Heart left ventricle (tissue), 16 donors: ENCODE results near the gene QRICH1. TPM values are rescaled to one million over a fixed set of nuclear protein-coding genes. Genes with fewer than 3 reads are reported as not detected.

Experiments used
- ATAC-seq, 4 donors: fragments of 200-7000 bp; cut with Tn5 transposase; one replicate each; pipeline ENCODE4 v1.9.1; 2020 to 2022; ENCODE audit warnings: moderate library complexity in 4 of 4, mild to moderate bottlenecking in 3 of 4, moderate number of reproducible peaks in 1 of 4
- DNase-seq, 5 donors: peaks; one replicate each; pipeline ENCODE4 v3.0.0-alpha.2; 2020
- H3K27ac ChIP-seq, 12 donors: fragments of 200-600 bp; sonication (generic) in 4 of 12; one replicate each; pipeline versions ENCODE4 v1.5.0 to v1.8.0; 2016 to 2022; ENCODE audit warnings: mild to moderate bottlenecking in 2 of 12
- H3K27me3 ChIP-seq, 9 donors: fragments of 200-600 bp; sonication (generic) in 2 of 9; one replicate each; pipeline versions ENCODE4 v1.5.1 to v1.8.0; 2016 to 2022; ENCODE audit warnings: mild to moderate bottlenecking in 3 of 9
- H3K36me3 ChIP-seq, 9 donors: fragments of 200-600 bp; sonication (generic) in 2 of 9; one replicate each; pipeline versions ENCODE4 v1.5.0 to v1.8.0; 2018 to 2022; ENCODE audit warnings: mild to moderate bottlenecking in 2 of 9
- H3K4me1 ChIP-seq, 12 donors: fragments of 200-600 bp; sonication (generic) in 4 of 12; one replicate each; pipeline versions ENCODE4 v1.5.0 to v1.8.0; 2016 to 2022; ENCODE audit warnings: mild to moderate bottlenecking in 3 of 12
- H3K4me3 ChIP-seq, 12 donors: fragments of 200-600 bp; sonication (generic) in 4 of 12; one replicate each; pipeline versions ENCODE4 v1.5.0 to v1.8.0; 2017 to 2022; ENCODE audit warnings: mild to moderate bottlenecking in 9 of 12, moderate library complexity in 4 of 12
- H3K9me3 ChIP-seq, 12 donors: fragments of 200-600 bp; sonication (generic) in 4 of 12; one replicate each; pipeline versions ENCODE4 v1.5.0 to v1.8.0; 2016 to 2022; ENCODE audit warnings: mild to moderate bottlenecking in 1 of 12
- CTCF ChIP-seq, 12 donors: fragments of 200-600 bp; sonication (generic) in 4 of 12; IDR thresholded peaks; one replicate each; pipeline versions ENCODE4 v1.5.0 to v1.8.0; 2018 to 2022; ENCODE audit warnings: antibody characterized with exemption in 12 of 12, mild to moderate bottlenecking in 5 of 12
- POLR2A ChIP-seq, 2 donors: fragments of 450-650 bp; IDR thresholded peaks; one replicate each; pipeline ENCODE4 v1.6.1; 2017; ENCODE audit warnings: antibody characterized with exemption in 2 of 2, mild to moderate bottlenecking in 2 of 2, moderate library complexity in 2 of 2
- WGBS, 4 donors: extraction: QIAGEN DNeasy Blood & Tissue Kit in 2 of 4; methylation state at CpG; one replicate each; pipeline versions ENCODE4 v1.1.5 to v1.1.7; 2013 to 2018; 5-methylcytosine and 5-hydroxymethylcytosine counted together
- intact Hi-C, 10 donors: fragments of 100-400 bp; cut with DNase I; formaldehyde crosslinking; loops; one replicate each; pipeline versions ENCODE4 v1.11.1 to v1.14.2; 2022
- polyA plus RNA-seq, 2 donors: library from polyadenylated mRNA; stranded (reverse); fragments of 200-250 nt; gene quantifications; one replicate each; pipeline ENCODE4 v1.2.3, GENCODE V29; 2013
- total RNA-seq, 9 donors: library from RNA; depleted of rRNA in 2 of 9; stranded (reverse); fragments of >200 nt in 2 of 9; fragmentation: NEBNext Ultra II Directional in 3 of 9; extraction: Animal tissue kit (Norgen Biotek cat#: 25700) in 3 of 9; gene quantifications; one replicate each; pipeline versions ENCODE4 v1.1.0 to v1.2.4, GENCODE V29; 2016 to 2023
- donor health status: ischemic (EF 13 %, LVEDD 7.1; RV severe dilation, severe dysfunction).
- donor health status: healthy with polysubstance abuse.
- donor health status: DM: no; HTN: yes; CAD: no.
- donor health status: DM: no; HTN: no; CAD: no.
- donor health status: ischemic (EF 25% LVEDD 6.9; RV normal size, moderate dysfunction).
- donor health status: ischemic (EF 25% LVEDD 5.7; RV mildly dilated, moderate dysfunction).
- donor health status: healthy.
- donor health status: DM: yes; HTN: yes; CAD: no.
- donor health status: ischemic (EF 35%, LVEDD 5.7; RV mildly dilated, moderate dysfunction).
- donor health status: nonischemic (EF 11% LVEDD 7.7; RV severe dilation, severe dysfunction).
- donor health status: DM: yes; HTN: yes; CAD: no.
- donor health status: PGD.
- donor health status: ischemic (EF 29% LVEDD 5.4; RV normal size, mild dysfunction).
- donor health status: nonischemic (EF 23%, LVEDD 6.1; RV moderate dilation, normal function).

The QRICH1 gene
- total and polyA plus RNA-seq, 11 donors = 20.0 to 91.6 (median 54.9) TPM

DNA sequence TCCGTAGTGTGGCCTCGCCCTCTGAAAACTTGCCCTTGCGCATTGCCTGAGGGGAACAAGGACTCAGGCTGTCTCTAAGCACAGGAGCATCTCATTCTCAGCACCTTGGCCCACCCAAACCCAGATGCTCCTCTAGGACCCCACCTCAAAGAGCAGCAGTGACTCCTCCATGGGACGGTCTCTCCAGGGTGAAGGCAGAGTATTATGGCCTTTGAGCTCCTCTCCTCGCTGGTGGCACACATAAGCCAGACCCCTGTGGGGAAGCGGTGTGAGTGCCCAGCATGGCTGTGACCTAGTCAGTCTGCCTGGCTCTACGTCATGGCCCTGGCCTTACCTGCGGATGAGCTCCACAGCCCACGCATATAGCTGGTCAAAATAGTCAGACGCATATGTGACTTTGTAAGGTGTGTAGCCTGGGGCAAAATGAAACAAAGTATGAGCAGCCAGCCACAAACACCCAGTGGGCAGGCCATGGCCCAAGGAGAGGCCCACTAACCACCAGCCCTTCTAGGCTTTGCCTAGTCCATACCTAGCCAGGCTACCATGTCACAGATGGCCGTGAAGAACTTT is 6.3 kb upstream of the QRICH1 start:
- Histone ChIP-seq H3K4me3 (no peak overlapping the region), H3K27me3 (no peaks in the 10 kb centered on the region), H3K36me3 (peaks cover 0 to 80% (median 68%) of the 10 kb centered on the region in 9 donors), H3K9me3 (no peaks in the 10 kb centered on the region), H3K27ac (no peak overlapping the region), H3K4me1 (peaks cover 8 to 31% (median 16%) of the 10 kb centered on the region in 12 donors)
- no peak for TF ChIP-seq POLR2A (IDR thresholded peaks at IDR 0.05)
- TF ChIP-seq CTCF (IDR thresholded peaks at IDR 0.05) = no peak
- DNase-seq (no peak), ATAC-seq (no peak)
- 91 to 94% (median 92%) methylated on average over 10 to 11 of the region's 11 CpGs for WGBS, 4 donors
- intact Hi-C loops = no loop called here

DNA sequence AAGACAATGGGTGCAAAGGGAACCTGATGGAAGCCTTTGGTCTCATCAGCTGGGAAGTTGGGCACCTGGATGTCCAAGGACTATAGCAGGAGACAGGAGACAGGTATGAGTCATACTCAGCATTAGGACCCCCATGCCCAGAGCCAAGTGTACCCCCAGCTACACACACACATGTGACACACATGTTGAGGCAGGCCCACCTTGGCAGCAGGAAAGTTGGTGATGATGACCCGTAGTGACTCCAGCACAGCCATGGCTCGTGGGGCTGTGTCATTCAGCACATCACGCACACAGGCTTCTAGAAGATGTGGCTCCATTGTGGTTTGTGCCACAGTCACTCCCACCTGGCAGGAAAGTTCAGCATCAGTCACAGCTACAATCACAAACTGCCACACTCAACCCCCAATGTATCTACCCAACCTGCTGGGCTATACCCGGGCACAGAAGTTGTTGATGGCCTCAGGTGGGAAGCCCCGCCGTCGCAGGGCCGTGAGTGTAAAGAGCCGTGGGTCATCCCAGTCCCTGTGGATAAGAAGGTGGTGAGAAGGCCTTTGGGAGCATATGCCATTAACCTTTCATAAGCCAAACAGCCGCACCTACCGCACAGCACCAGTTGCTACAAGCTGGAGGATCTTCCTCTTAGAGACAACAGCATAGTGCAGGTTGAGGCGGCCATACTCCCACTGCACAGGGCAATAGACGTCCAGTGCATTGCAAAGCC is 5.2 kb upstream of the QRICH1 start:
- no peaks in the 10 kb centered on the region for H3K9me3 ChIP-seq
- H3K4me1 ChIP-seq = peaks cover 7 to 36% (median 21%) of the 10 kb centered on the region in 12 donors
- no peak for TF ChIP-seq CTCF (IDR thresholded peaks at IDR 0.05)
- TF ChIP-seq POLR2A (IDR thresholded peaks at IDR 0.05) = no peak
- DNase-seq (no peak), ATAC-seq (no peak)
- peaks cover 0 to 80% (median 68%) of the 10 kb centered on the region in 9 donors for H3K36me3 ChIP-seq
- WGBS, 4 donors = 86 to 90% (median 87%) methylated on average over 12 to 13 of the region's 13 CpGs
- H3K27ac ChIP-seq = peak overlapping the region in 3 of 12 donors; percentile 14 to 41 (median 26)
- no peak overlapping the region for H3K4me3 ChIP-seq
- intact Hi-C loops = loop anchor here in 2 of 10 donors (10.0 kb wide), 2 partner anchors 74 to 114 kb away; partner anchors contain the start of genes IMPDH2 (in 1 of the 2) and NDUFAF3 (in 1 of the 2)
- no peaks in the 10 kb centered on the region for H3K27me3 ChIP-seq

GRCh38 chr3:49098429-49098828 is 4.6 kb upstream of the QRICH1 start:
- intact Hi-C loops = loop anchor here in 2 of 10 donors (10.0 kb wide), 2 partner anchors 74 to 114 kb away; partner anchors contain the start of genes IMPDH2 (in 1 of the 2) and NDUFAF3 (in 1 of the 2)
- H3K27me3 ChIP-seq = no peaks in the 10 kb centered on the region
- peaks cover 0 to 80% (median 68%) of the 10 kb centered on the region in 9 donors for H3K36me3 ChIP-seq
- ATAC-seq = peak in 1 of 4 donors; percentile 1
- H3K4me3 ChIP-seq = no peak overlapping the region
- H3K4me1 ChIP-seq = peaks cover 1 to 30% (median 15%) of the 10 kb centered on the region in 12 donors
- H3K9me3 ChIP-seq = no peaks in the 10 kb centered on the region
- no peak for TF ChIP-seq CTCF (IDR thresholded peaks at IDR 0.05)
- TF ChIP-seq POLR2A (IDR thresholded peaks at IDR 0.05) = no peak
- H3K27ac ChIP-seq = peak overlapping the region in 3 of 12 donors; percentile 14 to 41 (median 26)
- DNase-seq = peak in 3 of 5 donors; percentile 61 to 73 (median 72)
- WGBS, 4 donors = 30 to 38% (median 35%) methylated on average over 4 to 5 of the region's 5 CpGs
